Neural progenitor cell (in vitro differentiated cells): ENCODE data around the gene CACFD1. TPM values are rescaled to one million over a fixed set of nuclear protein-coding genes. Genes with fewer than 3 reads are reported as not detected.
A peak's percentile ranks its signal among the peaks of the same experiment; 100 is the strongest.

Experiments
- DNase-seq: peaks from one replicate; pipeline ENCODE4 v3.0.0-alpha.2; 2016; ENCODE audit warnings: low spot score
- H2AFZ ChIP-seq: fragments of 200-600 bp; sonication (generic); replicated peaks from 2 replicates; pipeline ENCODE4 v1.6.1; 2016; ENCODE audit warnings: antibody characterized with exemption
- H3F3A ChIP-seq: fragments of 200-600 bp; sonication (generic); 2 replicates; pipeline ENCODE4 v1.6.1; 2016; ENCODE audit warnings: antibody characterized with exemption, low read depth
- H3K27ac ChIP-seq: fragments of 200-600 bp; sonication (generic); 2 replicates; pipeline ENCODE4 v1.5.1; 2016; ENCODE audit warnings: mild to moderate bottlenecking
- H3K27me3 ChIP-seq: fragments of 200-600 bp; sonication (generic); 2 replicates; pipeline ENCODE4 v1.6.1; 2016; ENCODE audit warnings: mild to moderate bottlenecking, moderate library complexity
- H3K36me3 ChIP-seq: fragments of 200-600 bp; sonication (generic); 2 replicates; pipeline ENCODE4 v1.5.1; 2016
- H3K4me1 ChIP-seq: fragments of 200-600 bp; sonication (generic); 2 replicates; pipeline ENCODE4 v1.6.1; 2016; ENCODE audit warnings: mixed run types
- H3K4me2 ChIP-seq: fragments of 200-600 bp; sonication (generic); 2 replicates; pipeline ENCODE4 v1.6.1; 2016
- H3K4me3 ChIP-seq: fragments of 200-600 bp; sonication (generic); 2 replicates; pipeline ENCODE4 v1.5.1; 2016
- H3K79me2 ChIP-seq: fragments of 200-600 bp; sonication (generic); 2 replicates; pipeline ENCODE4 v1.6.1; 2016; ENCODE audit warnings: low read depth
- H3K9ac ChIP-seq: fragments of 200-600 bp; sonication (generic); 2 replicates; pipeline ENCODE4 v1.6.1; 2016
- H3K9me3 ChIP-seq: fragments of 200-600 bp; sonication (generic); 2 replicates; pipeline ENCODE4 v1.5.1; 2016; ENCODE audit warnings: low read depth
- H4K20me1 ChIP-seq: fragments of 200-600 bp; sonication (generic); 2 replicates; pipeline ENCODE4 v1.6.1; 2016; ENCODE audit warnings: low read depth
- H3K27ac Mint-ChIP-seq: 3 replicates; pipeline ENCODE4 v1.8.0; 2021; ENCODE audit warnings: mixed read lengths
- H3K27me3 Mint-ChIP-seq: 2 replicates; pipeline ENCODE4 v1.8.0; 2022; ENCODE audit warnings: low read depth, mild to moderate bottlenecking, inconsistent platforms, moderate library complexity, mixed read lengths; ENCODE audit not compliant: insufficient read depth
- H3K36me3 Mint-ChIP-seq: 3 replicates; pipeline ENCODE4 v1.8.0; 2021; ENCODE audit warnings: mixed read lengths
- H3K4me1 Mint-ChIP-seq: 3 replicates; pipeline ENCODE4 v1.8.0; 2021; ENCODE audit warnings: mixed read lengths
- H3K4me3 Mint-ChIP-seq: 3 replicates; pipeline ENCODE4 v1.8.0; 2021; ENCODE audit warnings: mild to moderate bottlenecking, moderate library complexity, mixed read lengths
- H3K9me3 Mint-ChIP-seq: 3 replicates; pipeline ENCODE4 v1.8.0; 2020; ENCODE audit warnings: mixed read lengths
- EZH2 ChIP-seq: fragments of 200-600 bp; sonication (generic); IDR thresholded peaks from 2 replicates; pipeline ENCODE4 v1.6.1; 2017; ENCODE audit warnings: antibody characterized with exemption, mild to moderate bottlenecking, moderate library complexity
- EZH2phosphoT487 ChIP-seq: fragments of 200-600 bp; sonication (generic); IDR thresholded peaks from 2 replicates; pipeline ENCODE4 v1.6.1; 2017; ENCODE audit warnings: antibody characterized with exemption
- total RNA-seq: library from RNA; depleted of rRNA; stranded (reverse); fragments of >200 nt; gene quantifications from 2 replicates; pipeline ENCODE4 v1.2.3, GENCODE V29; 2015; ENCODE audit warnings: low replicate concordance
- TF ChIP-seq, protein P1 (sequence below): fragments of 200-600 bp; sonication (generic); IDR thresholded peaks from 2 replicates; pipeline ENCODE4 v1.5.1; 2017; ENCODE audit warnings: antibody characterized with exemption, mild to moderate bottlenecking

The CACFD1 gene
- total RNA-seq, 1 donor from 2014 or later = 15.7 TPM

GRCh38 chr9:133490865-133491655 is 31.3 kb downstream of the CACFD1 start:
- Histone ChIP-seq H3F3A (peaks cover 8% of the 10 kb centered on the region), H3K9me3 (no peaks in the 10 kb centered on the region), H3K27me3 (no peaks in the 10 kb centered on the region), H3K9ac (no peak overlapping the region), H3K4me1 (no peaks in the 10 kb centered on the region), H3K36me3 (no peaks in the 10 kb centered on the region), H2AFZ (no peak overlapping the region), H3K79me2 (no peaks in the 10 kb centered on the region), H3K27ac (no peak overlapping the region), H4K20me1 (no peaks in the 10 kb centered on the region), H3K4me3 (no peak overlapping the region), H3K4me2 (no peak overlapping the region)
- Mint-ChIP-seq H3K4me1 (peaks cover 9% of the 10 kb centered on the region), H3K36me3 (no peaks in the 10 kb centered on the region), H3K4me3 (no peak overlapping the region), H3K27ac (no peak overlapping the region), H3K27me3 (peaks cover 10% of the 10 kb centered on the region), H3K9me3 (no peaks in the 10 kb centered on the region)
- DNase-seq = no peak
- TF ChIP-seq EZH2phosphoT487 (no peak), EZH2 (no peak)
- TF ChIP-seq, protein P1, sequence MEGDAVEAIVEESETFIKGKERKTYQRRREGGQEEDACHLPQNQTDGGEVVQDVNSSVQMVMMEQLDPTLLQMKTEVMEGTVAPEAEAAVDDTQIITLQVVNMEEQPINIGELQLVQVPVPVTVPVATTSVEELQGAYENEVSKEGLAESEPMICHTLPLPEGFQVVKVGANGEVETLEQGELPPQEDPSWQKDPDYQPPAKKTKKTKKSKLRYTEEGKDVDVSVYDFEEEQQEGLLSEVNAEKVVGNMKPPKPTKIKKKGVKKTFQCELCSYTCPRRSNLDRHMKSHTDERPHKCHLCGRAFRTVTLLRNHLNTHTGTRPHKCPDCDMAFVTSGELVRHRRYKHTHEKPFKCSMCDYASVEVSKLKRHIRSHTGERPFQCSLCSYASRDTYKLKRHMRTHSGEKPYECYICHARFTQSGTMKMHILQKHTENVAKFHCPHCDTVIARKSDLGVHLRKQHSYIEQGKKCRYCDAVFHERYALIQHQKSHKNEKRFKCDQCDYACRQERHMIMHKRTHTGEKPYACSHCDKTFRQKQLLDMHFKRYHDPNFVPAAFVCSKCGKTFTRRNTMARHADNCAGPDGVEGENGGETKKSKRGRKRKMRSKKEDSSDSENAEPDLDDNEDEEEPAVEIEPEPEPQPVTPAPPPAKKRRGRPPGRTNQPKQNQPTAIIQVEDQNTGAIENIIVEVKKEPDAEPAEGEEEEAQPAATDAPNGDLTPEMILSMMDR = no peak

GRCh38 chr9:133491656-133491925 is 31.8 kb downstream of the CACFD1 start:
- no peak for DNase-seq
- no peak overlapping the region for H3K9ac ChIP-seq
- Mint-ChIP-seq H3K36me3 (no peaks in the 10 kb centered on the region), H3K27ac (no peak overlapping the region), H3K4me1 (peaks cover 9% of the 10 kb centered on the region), H3K4me3 (no peak overlapping the region), H3K27me3 (peaks cover 10% of the 10 kb centered on the region), H3K9me3 (no peaks in the 10 kb centered on the region)
- no peaks in the 10 kb centered on the region for H3K79me2 ChIP-seq
- H3K27me3 ChIP-seq = no peaks in the 10 kb centered on the region
- no peak overlapping the region for H3K27ac ChIP-seq
- H3K4me3 ChIP-seq = no peak overlapping the region
- H3K4me2 ChIP-seq = no peak overlapping the region
- TF ChIP-seq EZH2phosphoT487 (no peak), EZH2 (no peak)
- TF ChIP-seq, protein P1 = no peak
- H3F3A ChIP-seq = peaks cover 9% of the 10 kb centered on the region
- no peaks in the 10 kb centered on the region for H3K36me3 ChIP-seq
- no peaks in the 10 kb centered on the region for H3K4me1 ChIP-seq
- H4K20me1 ChIP-seq = no peaks in the 10 kb centered on the region
- H2AFZ ChIP-seq = no peak overlapping the region
- no peaks in the 10 kb centered on the region for H3K9me3 ChIP-seq

- Histone ChIP-seq H3K9me3 (no peaks in the 10 kb centered on the region), H3K4me3 (no peak overlapping the region), H3K79me2 (no peaks in the 10 kb centered on the region), H3K27me3 (no peaks in the 10 kb centered on the region), H3K27ac (no peak overlapping the region), H3F3A (peaks cover 9% of the 10 kb centered on the region), H3K4me2 (no peak overlapping the region), H2AFZ (no peak overlapping the region), H3K36me3 (no peaks in the 10 kb centered on the region), H3K9ac (no peak overlapping the region), H4K20me1 (no peaks in the 10 kb centered on the region), H3K4me1 (no peaks in the 10 kb centered on the region)
- no peak overlapping the region for H3K27ac Mint-ChIP-seq
- no peaks in the 10 kb centered on the region for H3K36me3 Mint-ChIP-seq
- H3K4me1 Mint-ChIP-seq = peaks cover 14% of the 10 kb centered on the region
- DNase-seq = no peak
- peak overlapping the region; percentile 25 for H3K4me3 Mint-ChIP-seq
- no peaks in the 10 kb centered on the region for H3K9me3 Mint-ChIP-seq
- H3K27me3 Mint-ChIP-seq = peaks cover 11% of the 10 kb centered on the region
- TF ChIP-seq EZH2phosphoT487 (no peak), EZH2 (no peak)
- TF ChIP-seq, protein P1 = no peak
Observed at GRCh38 chr9:133492061-133493021, 32.6 kb downstream of the CACFD1 start.
